ENCODE results near the gene COG6. TPM values are rescaled to one million over a fixed set of nuclear protein-coding genes. Genes with fewer than 3 reads are reported as not detected.
A peak's percentile ranks its signal among the peaks of the same experiment; 100 is the strongest.

Gene COG6
- total RNA-seq, 2 donors from 2014 or later, result 34.4 to 43.0 TPM

DNA sequence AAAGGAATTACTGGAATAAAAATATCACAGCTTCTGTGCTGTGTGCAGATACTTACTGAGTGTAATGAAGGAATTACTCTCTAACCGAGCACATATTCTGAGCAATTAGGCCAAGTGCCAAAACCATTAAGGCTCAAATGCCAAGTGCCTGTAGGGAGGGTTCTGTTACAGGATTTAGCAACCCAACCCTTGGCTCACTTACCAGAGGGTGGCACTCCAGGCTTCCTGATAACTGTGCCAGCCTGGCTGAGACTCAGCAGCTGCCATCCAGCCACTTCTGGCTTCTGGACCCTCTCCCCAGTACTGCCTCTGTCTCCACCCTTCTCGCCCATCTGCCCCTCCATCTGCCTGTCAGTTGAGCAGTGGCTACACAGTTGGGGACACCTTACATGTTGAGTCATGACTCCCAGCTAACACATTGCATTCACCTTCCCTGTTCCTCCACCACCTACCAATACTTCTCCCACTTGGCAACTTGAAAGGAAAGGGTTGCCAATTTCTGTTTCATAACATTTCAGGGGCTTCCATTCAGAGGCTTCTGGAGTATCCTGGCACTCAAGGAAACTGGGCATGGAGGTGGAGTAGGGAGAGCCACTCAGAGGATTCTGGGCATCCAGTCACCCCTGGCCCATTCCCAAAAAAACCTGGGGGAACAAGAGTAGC, 110.5 kb downstream of the COG6 start:
- Mint-ChIP-seq H3K27me3 (ENCODE audit: insufficient read depth) (no peaks in the 10 kb centered on the region), H3K36me3 (ENCODE audit: low read depth) (no peaks in the 10 kb centered on the region), H3K4me1 (peaks cover 36% of the 10 kb centered on the region), H3K9me3 (peaks cover 21% of the 10 kb centered on the region), H3K4me3 (no peak overlapping the region), H3K27ac (no peak overlapping the region)
- Histone ChIP-seq H3K27me3 (ENCODE audit: control insufficient read depth, insufficient read depth, low read length, poor library complexity, severe bottlenecking) (no peaks in the 10 kb centered on the region), H3K9me3 (ENCODE audit: control insufficient read depth, low read length) (peaks cover 18% of the 10 kb centered on the region), H3K9ac (ENCODE audit: extremely low read depth, low read length, poor library complexity, severe bottlenecking) (no peak overlapping the region), H3K36me3 (ENCODE audit: control insufficient read depth, insufficient read depth, low read length) (no peaks in the 10 kb centered on the region), H3K4me1 (ENCODE audit: control insufficient read depth, insufficient read depth, low read length) (peaks cover 3% of the 10 kb centered on the region), H3K27ac (ENCODE audit: low read depth, low read length) (no peak overlapping the region), H3K4me3 (ENCODE audit: low read length) (no peak overlapping the region)
- 86 to 89% methylated on average over 2 of the region's 2 CpGs for WGBS, 2 experiments (ENCODE audit: insufficient coverage in 1 of 2, insufficient read length in 1 of 2)
- peak; percentile 76 for DNase-seq
- TF ChIP-seq, protein P1, sequence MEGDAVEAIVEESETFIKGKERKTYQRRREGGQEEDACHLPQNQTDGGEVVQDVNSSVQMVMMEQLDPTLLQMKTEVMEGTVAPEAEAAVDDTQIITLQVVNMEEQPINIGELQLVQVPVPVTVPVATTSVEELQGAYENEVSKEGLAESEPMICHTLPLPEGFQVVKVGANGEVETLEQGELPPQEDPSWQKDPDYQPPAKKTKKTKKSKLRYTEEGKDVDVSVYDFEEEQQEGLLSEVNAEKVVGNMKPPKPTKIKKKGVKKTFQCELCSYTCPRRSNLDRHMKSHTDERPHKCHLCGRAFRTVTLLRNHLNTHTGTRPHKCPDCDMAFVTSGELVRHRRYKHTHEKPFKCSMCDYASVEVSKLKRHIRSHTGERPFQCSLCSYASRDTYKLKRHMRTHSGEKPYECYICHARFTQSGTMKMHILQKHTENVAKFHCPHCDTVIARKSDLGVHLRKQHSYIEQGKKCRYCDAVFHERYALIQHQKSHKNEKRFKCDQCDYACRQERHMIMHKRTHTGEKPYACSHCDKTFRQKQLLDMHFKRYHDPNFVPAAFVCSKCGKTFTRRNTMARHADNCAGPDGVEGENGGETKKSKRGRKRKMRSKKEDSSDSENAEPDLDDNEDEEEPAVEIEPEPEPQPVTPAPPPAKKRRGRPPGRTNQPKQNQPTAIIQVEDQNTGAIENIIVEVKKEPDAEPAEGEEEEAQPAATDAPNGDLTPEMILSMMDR (conservative IDR thresholded peaks at IDR 0.05), result peak; percentile 63

DNA sequence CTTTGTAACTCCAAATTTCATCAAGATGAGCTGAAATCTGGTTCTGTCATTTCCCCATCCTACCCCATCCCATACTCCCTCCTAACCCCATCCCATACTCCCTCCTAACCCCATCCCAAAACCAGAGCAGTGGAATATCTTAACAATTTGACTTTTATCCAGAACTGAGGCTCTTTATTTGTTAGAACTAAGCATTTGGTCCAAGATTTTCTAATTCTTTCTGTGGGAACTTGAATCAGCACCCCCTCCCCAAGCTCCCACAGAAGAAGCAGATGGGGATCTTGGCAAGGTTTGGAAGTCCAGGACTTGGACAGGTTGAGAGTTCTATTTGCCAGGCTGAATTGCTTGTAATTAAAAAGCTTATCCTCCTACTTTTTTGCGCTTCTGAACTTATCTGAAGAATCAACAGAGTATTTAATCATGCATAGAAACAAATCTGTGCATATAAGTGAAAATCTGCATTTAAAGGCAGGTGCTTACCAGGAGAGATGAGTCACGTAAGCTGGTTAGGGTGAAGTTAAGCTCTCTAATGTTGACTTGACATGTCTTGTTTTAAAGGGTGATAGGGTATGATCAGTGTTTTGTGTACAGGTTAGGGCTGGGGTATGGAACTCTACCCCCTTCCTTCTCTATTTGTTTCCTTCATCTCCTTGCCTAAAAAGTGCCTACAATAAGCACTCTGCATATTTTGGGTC, 111.1 kb downstream of the COG6 start:
- DNase-seq, result no peak
- Histone ChIP-seq H3K9ac (ENCODE audit: extremely low read depth, low read length, poor library complexity, severe bottlenecking) (no peak overlapping the region), H3K27ac (ENCODE audit: low read depth, low read length) (no peak overlapping the region), H3K27me3 (ENCODE audit: control insufficient read depth, insufficient read depth, low read length, poor library complexity, severe bottlenecking) (no peaks in the 10 kb centered on the region), H3K4me1 (ENCODE audit: control insufficient read depth, insufficient read depth, low read length) (peaks cover 3% of the 10 kb centered on the region), H3K9me3 (ENCODE audit: control insufficient read depth, low read length) (peaks cover 18% of the 10 kb centered on the region), H3K36me3 (ENCODE audit: control insufficient read depth, insufficient read depth, low read length) (no peaks in the 10 kb centered on the region), H3K4me3 (ENCODE audit: low read length) (no peak overlapping the region)
- Mint-ChIP-seq H3K36me3 (ENCODE audit: low read depth) (no peaks in the 10 kb centered on the region), H3K27ac (no peak overlapping the region), H3K4me1 (peaks cover 37% of the 10 kb centered on the region), H3K4me3 (no peak overlapping the region), H3K27me3 (ENCODE audit: insufficient read depth) (no peaks in the 10 kb centered on the region), H3K9me3 (peaks cover 20% of the 10 kb centered on the region)
- 82% methylated on average over 2 of the region's 2 CpGs; no CpG with 5 or more reads in 1 of the 2 experiments for WGBS, 2 experiments (ENCODE audit: insufficient coverage in 1 of 2, insufficient read length in 1 of 2)
- TF ChIP-seq, protein P1 (conservative IDR thresholded peaks at IDR 0.05), result no peak

DNA sequence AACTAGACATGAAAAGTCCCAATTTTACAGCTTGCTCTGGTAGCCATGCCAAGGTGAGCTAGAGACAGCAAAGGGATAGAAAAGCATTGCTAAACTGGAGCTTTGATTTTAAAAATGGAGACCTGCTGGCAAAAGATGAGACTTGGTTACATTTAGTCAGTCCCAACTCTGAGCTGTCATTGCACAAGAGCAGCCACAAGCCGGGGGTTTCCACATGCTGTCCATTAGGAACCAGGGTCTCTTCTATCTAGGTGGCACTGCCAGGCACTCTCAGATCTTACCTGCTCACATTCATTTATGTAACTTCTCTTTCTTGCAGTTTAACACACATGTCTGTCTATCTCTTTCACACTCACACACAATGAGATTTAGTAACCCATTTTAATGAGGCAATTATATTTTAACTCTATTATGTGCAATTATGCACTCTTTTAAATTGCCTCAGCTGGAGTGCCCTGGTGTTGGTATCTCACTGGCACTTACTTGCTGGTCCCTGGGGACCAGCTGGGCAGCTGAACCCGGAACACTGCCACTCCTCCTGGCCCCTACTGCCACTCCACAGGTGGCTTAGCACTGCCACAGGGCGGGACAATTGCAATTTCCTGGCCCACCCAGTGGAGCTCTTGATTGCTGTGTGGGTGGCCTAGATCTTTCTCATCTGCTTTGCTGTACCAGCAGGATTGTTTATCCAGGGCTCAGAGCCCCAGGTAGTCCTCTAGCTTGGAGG, 112.5 kb downstream of the COG6 start:
- 55 to 71% methylated on average over 1 to 3 of the region's 3 CpGs for WGBS, 2 experiments (ENCODE audit: insufficient coverage in 1 of 2, insufficient read length in 1 of 2)
- Histone ChIP-seq H3K9ac (ENCODE audit: extremely low read depth, low read length, poor library complexity, severe bottlenecking) (no peak overlapping the region), H3K4me3 (ENCODE audit: low read length) (no peak overlapping the region), H3K27me3 (ENCODE audit: control insufficient read depth, insufficient read depth, low read length, poor library complexity, severe bottlenecking) (no peaks in the 10 kb centered on the region), H3K27ac (ENCODE audit: low read depth, low read length) (no peak overlapping the region), H3K9me3 (ENCODE audit: control insufficient read depth, low read length) (peaks cover 18% of the 10 kb centered on the region), H3K4me1 (ENCODE audit: control insufficient read depth, insufficient read depth, low read length) (peaks cover 3% of the 10 kb centered on the region), H3K36me3 (ENCODE audit: control insufficient read depth, insufficient read depth, low read length) (no peaks in the 10 kb centered on the region)
- peaks cover 37% of the 10 kb centered on the region for H3K4me1 Mint-ChIP-seq
- H3K27ac Mint-ChIP-seq, result no peak overlapping the region
- H3K27me3 Mint-ChIP-seq (ENCODE audit: insufficient read depth), result peaks cover 4% of the 10 kb centered on the region
- H3K4me3 Mint-ChIP-seq, result no peak overlapping the region
- TF ChIP-seq, protein P1 (conservative IDR thresholded peaks at IDR 0.05), result no peak
- H3K9me3 Mint-ChIP-seq, result peaks cover 15% of the 10 kb centered on the region
- DNase-seq, result peak; percentile 69
- peaks cover 3% of the 10 kb centered on the region for H3K36me3 Mint-ChIP-seq (ENCODE audit: low read depth)

Measured in endodermal cell (in vitro differentiated cells).